22Rv1 (cell line): Measurements from ENCODE around the gene MRPL23.

Experiments used
- H3K27ac ChIP-seq: fragments of 450-650 bp; 2 replicates; pipeline ENCODE4 v1.5.1; 2017
- CTCF ChIP-seq: fragments of 450-650 bp; IDR thresholded peaks from 2 replicates; pipeline ENCODE4 v1.5.1; 2017; ENCODE audit warnings: mild to moderate bottlenecking
- ZFX ChIP-seq: fragments of 450-650 bp; IDR thresholded peaks from 2 replicates; pipeline ENCODE4 v1.6.1; 2017; ENCODE audit warnings: antibody characterized with exemption, borderline replicate concordance

Gene MRPL23

GRCh38 chr11:1923201-1923956 is 23.8 kb upstream of the MRPL23 start:
- no peak overlapping the region for H3K27ac ChIP-seq
- TF ChIP-seq ZFX (no peak), CTCF (no peak)

GRCh38 chr11:1924181-1924580 is 23.0 kb upstream of the MRPL23 start:
- H3K27ac ChIP-seq, result no peak overlapping the region
- no peak for TF ChIP-seq CTCF
- no peak for TF ChIP-seq ZFX

GRCh38 chr11:1924646-1925372 is 22.3 kb upstream of the MRPL23 start:
- TF ChIP-seq CTCF (no peak), ZFX (no peak)
- H3K27ac ChIP-seq, result no peak overlapping the region

- H3K27ac ChIP-seq, result no peak overlapping the region
- TF ChIP-seq ZFX (no peak), CTCF (no peak)
These were observed 21.6 kb upstream of the MRPL23 start for GRCh38 chr11:1925373-1926155.

GRCh38 chr11:1926156-1927025 is 20.7 kb upstream of the MRPL23 start:
- H3K27ac ChIP-seq, result no peak overlapping the region
- TF ChIP-seq CTCF (no peak), ZFX (no peak)

GRCh38 chr11:1927026-1927847 is 19.9 kb upstream of the MRPL23 start:
- TF ChIP-seq ZFX (no peak), CTCF (no peak)
- no peak overlapping the region for H3K27ac ChIP-seq
